Testis (tissue), 3 donors: ENCODE data around the gene ZNF76. TPM values are rescaled to one million over a fixed set of nuclear protein-coding genes. Genes with fewer than 3 reads are reported as not detected.

Source experiments
- DNase-seq: peaks from one replicate; pipeline ENCODE4 v3.0.0-alpha.2; 2019
- H3K27ac ChIP-seq, 2 donors: fragments of 200-600 bp; sonication (generic); one replicate each; pipeline ENCODE4 v1.5.1; 2019
- H3K27me3 ChIP-seq: fragments of 200-600 bp; sonication (generic); one replicate; pipeline ENCODE4 v1.5.1; 2019
- H3K36me3 ChIP-seq: fragments of 200-600 bp; sonication (generic); one replicate; pipeline ENCODE4 v1.5.1; 2017; ENCODE audit warnings: low read depth; ENCODE audit errors: missing control alignments
- H3K4me1 ChIP-seq: fragments of 200-600 bp; sonication (generic); one replicate; pipeline ENCODE4 v1.5.1; 2019
- H3K4me3 ChIP-seq, 2 donors: fragments of 200-600 bp; sonication (generic); one replicate each; pipeline ENCODE4 v1.5.1; 2017 to 2019
- H3K9me3 ChIP-seq: fragments of 200-600 bp; sonication (generic); one replicate; pipeline ENCODE4 v1.5.1; 2017
- POLR2A ChIP-seq: fragments of 450-650 bp; IDR thresholded peaks from one replicate; pipeline ENCODE4 v1.6.1; 2017; ENCODE audit warnings: antibody characterized with exemption, mild to moderate bottlenecking, moderate library complexity
- WGBS, 2 donors: methylation state at CpG; one replicate each; pipeline ENCODE4 v1.1.5; 2018; 5-methylcytosine and 5-hydroxymethylcytosine counted together
- intact Hi-C: fragments of 100-400 bp; cut with DNase I; formaldehyde crosslinking; loops from one replicate; pipeline ENCODE4 v1.15.1; 2023; ENCODE audit warnings: low total_unique reads
- polyA plus RNA-seq: library from polyadenylated mRNA; stranded (reverse); fragments of 350-450 nt; fragmentation: Illumina TruSeq; extraction: RNeasy Lipid Tissue Mini Kit (QIAGEN cat#74804); gene quantifications from one replicate; pipeline ENCODE4 v1.2.3, GENCODE V29; 2014; ENCODE audit warnings: low read depth, low replicate concordance; ENCODE audit not compliant: insufficient read depth
- total RNA-seq, 2 donors: library from RNA; depleted of rRNA; stranded (reverse); fragments of >200 nt; gene quantifications; one replicate each; pipeline ENCODE4 v1.2.3, GENCODE V29; 2016
- TF ChIP-seq, protein P1 (sequence below), 3 experiments: fragments of 450-650 bp in 2 of 3; fragments of 200-600 bp in 1 of 3; sonication (generic) in 1 of 3; IDR thresholded peaks; one replicate each; pipeline ENCODE4 v1.5.1; 2016 to 2019; ENCODE audit warnings: antibody characterized with exemption in 3 of 3, mild to moderate bottlenecking in 2 of 3, moderate library complexity in 1 of 3

Gene ZNF76
- total and polyA plus RNA-seq, 3 donors from 2014 or later = 76.9 to 97.3 (median 81.3) TPM

- H3K4me1 ChIP-seq = peaks cover 21% of the 10 kb centered on the region
- 63 to 64% methylated on average over 1 of the region's 1 CpG for WGBS, 2 donors
- intact Hi-C loops = no loop called here
Observed at GRCh38 chr6:35253249-35253648, 6.3 kb upstream of the ZNF76 start.

DNA sequence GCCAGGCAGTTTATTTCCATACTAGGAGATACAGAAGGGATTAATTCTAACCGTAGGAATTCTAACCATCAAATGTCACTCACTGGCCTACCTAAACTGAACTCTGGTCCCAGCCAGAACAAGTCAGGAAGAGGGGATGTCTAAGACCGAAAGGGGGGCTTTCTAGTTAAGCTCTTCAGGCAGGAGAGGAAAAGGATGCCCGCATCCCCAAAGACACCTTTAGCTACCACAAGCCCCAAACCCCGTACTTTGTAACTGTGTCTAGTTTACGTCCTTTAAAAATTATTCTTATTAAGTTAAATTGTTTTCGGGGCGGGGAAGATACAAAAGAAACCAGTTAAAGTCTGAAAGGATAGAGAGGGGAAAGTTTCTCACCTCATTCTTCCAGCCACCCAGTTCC is 1.2 kb upstream of the ZNF76 start:
- intact Hi-C loops = no loop called here
- Histone ChIP-seq H3K27ac (peak overlapping the region; percentile 92 to 96), H3K9me3 (no peaks in the 10 kb centered on the region), H3K4me1 (peaks cover 20% of the 10 kb centered on the region), H3K4me3 (peak overlapping the region; percentile 76 to 94), H3K27me3 (no peaks in the 10 kb centered on the region), H3K36me3 (no peaks in the 10 kb centered on the region)
- TF ChIP-seq POLR2A = no peak
- TF ChIP-seq, protein P1, sequence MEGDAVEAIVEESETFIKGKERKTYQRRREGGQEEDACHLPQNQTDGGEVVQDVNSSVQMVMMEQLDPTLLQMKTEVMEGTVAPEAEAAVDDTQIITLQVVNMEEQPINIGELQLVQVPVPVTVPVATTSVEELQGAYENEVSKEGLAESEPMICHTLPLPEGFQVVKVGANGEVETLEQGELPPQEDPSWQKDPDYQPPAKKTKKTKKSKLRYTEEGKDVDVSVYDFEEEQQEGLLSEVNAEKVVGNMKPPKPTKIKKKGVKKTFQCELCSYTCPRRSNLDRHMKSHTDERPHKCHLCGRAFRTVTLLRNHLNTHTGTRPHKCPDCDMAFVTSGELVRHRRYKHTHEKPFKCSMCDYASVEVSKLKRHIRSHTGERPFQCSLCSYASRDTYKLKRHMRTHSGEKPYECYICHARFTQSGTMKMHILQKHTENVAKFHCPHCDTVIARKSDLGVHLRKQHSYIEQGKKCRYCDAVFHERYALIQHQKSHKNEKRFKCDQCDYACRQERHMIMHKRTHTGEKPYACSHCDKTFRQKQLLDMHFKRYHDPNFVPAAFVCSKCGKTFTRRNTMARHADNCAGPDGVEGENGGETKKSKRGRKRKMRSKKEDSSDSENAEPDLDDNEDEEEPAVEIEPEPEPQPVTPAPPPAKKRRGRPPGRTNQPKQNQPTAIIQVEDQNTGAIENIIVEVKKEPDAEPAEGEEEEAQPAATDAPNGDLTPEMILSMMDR (IDR thresholded peaks at IDR 0.05) = no peak
- DNase-seq = no peak
- WGBS, 2 donors = 17 to 22% methylated on average over 7 of the region's 7 CpGs

More at GRCh38 chr6:35253249-35253648, 6.3 kb upstream of the ZNF76 start:
- TF ChIP-seq POLR2A = no peak
- TF ChIP-seq, protein P1 (IDR thresholded peaks at IDR 0.05) = no peak
- Histone ChIP-seq H3K9me3 (no peaks in the 10 kb centered on the region), H3K27ac (no peak overlapping the region), H3K27me3 (no peaks in the 10 kb centered on the region), H3K4me3 (no peak overlapping the region), H3K36me3 (no peaks in the 10 kb centered on the region)
- no peak for DNase-seq

DNA sequence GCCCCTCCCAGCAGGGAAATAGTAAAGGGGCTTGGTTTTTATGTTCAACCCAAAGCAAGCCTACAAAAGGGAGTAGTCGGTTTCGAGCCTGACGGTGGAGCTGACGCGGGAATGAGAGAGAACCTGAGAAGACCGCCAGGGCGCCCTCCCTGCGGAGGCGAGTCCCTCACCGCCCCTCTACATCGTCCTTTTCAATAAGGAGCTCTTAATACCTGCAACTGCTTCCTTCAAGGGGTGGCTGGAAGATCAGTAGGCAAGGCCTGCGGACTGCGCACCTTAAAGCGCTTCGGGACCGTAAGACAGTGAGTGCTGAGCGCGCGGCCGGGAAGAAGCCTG is 709 bp upstream of the ZNF76 start:
- H3K36me3 ChIP-seq = no peaks in the 10 kb centered on the region
- H3K27me3 ChIP-seq = no peaks in the 10 kb centered on the region
- WGBS, 2 donors = 1% methylated on average over 11 to 20 of the region's 20 CpGs
- peak overlapping the region; percentile 76 to 94 for H3K4me3 ChIP-seq
- peaks cover 20% of the 10 kb centered on the region for H3K4me1 ChIP-seq
- peak overlapping the region; percentile 92 to 96 for H3K27ac ChIP-seq
- TF ChIP-seq POLR2A = no peak
- TF ChIP-seq, protein P1 (IDR thresholded peaks at IDR 0.05) = no peak
- DNase-seq = peak; percentile 65
- intact Hi-C loops = no loop called here
- H3K9me3 ChIP-seq = no peaks in the 10 kb centered on the region

DNA sequence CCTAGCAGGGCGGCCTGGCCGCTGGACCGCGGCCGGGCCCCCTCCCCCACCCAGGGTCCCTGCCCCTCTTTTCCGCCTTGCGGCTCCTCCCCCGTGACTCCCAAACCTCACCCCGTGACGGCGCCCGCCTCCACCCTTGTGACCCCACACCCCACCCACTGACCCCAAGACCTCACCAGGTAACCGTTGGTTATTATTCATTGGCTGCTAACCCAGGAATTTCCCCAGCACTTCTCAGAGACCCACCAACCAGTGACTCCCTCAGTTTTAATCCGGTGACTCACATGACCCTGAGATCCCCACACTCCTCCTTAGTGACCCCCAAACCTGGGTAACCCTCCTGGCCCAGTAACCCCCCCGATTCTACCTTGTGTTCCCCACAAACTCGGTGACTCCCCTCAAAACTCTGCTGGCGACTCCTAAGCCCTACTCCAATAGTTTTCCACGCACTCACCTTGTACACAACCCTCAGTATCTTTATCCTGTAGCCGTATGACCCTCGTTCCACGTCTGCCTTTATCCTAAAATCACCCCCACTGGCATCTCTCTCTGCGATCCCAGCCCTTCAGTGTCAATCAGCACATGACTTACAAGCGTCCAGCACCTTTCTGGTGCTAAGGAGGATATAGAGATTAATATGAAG is 534 bp downstream of the ZNF76 start:
- whole genome bisulfite sequencing, 2 donors = 5 to 6% methylated on average over 16 to 23 of the region's 23 CpGs
- peak overlapping the region; percentile 92 to 96 for H3K27ac ChIP-seq
- no peaks in the 10 kb centered on the region for H3K9me3 ChIP-seq
- TF ChIP-seq, protein P1 (IDR thresholded peaks at IDR 0.05) = no peak
- intact Hi-C loops = no loop called here
- peaks cover 20% of the 10 kb centered on the region for H3K4me1 ChIP-seq
- peak; percentile 73 for DNase-seq
- no peaks in the 10 kb centered on the region for H3K36me3 ChIP-seq
- no peaks in the 10 kb centered on the region for H3K27me3 ChIP-seq
- peak overlapping the region; percentile 76 to 94 for H3K4me3 ChIP-seq
